ENCODE data around the gene FGFR3.

DNA sequence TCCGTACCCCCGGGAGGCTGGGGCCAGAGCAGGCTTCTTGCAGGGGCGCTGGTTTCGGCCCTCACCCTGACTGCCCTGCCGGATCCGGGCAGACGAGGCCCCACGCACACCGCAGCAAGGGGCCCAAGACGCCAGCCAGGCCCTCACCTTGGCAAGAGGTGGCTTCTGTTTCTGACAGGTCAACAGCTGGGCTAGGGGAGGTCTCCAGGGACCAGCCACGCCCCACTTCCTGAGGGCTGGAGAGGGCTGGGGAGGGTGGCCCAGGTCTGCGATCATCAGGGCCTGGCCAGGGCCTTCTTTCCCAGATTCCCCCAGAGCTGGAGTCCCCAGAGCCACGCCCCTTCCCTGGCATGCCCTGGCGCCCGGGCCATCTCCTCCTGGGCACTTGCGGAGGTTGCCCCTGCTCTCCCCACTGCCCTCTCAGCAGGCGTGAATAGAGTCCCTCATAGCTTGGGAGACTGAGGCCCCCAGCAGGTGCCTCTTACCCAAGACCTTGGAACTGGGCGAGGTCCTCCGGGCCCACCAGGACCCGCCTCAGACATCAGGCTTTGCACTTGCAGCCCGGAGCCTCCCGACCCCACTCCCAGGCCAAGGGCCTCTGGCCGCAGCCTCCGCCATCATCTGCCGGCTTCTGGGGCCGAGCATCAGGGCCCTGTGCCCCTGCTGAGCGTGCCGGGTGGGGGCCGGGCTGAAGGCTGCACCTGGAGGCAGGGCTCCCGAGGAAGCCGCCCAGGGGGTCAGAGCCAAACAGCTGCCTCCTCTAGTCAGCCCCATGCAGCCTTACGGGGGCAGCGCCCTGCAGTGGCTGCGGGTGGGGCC, 6.3 kb upstream of the FGFR3 start:
- TF ChIP-seq RAD21 (IDR thresholded peaks at IDR 0.05; ENCODE audit: insufficient read depth, low read depth, low read length) = no peak
- no peak for TF ChIP-seq MYC (IDR thresholded peaks at IDR 0.05; ENCODE audit: insufficient read depth, insufficient read length, insufficient replicate concordance, low read length, severe bottlenecking)
- TF ChIP-seq POLR2AphosphoS5 (IDR thresholded peaks at IDR 0.05; ENCODE audit: low read length) = no peak
- no peak for TF ChIP-seq CTCF (IDR thresholded peaks at IDR 0.05 in 2 of 3, conservative IDR thresholded peaks at IDR 0.05 in 1 of 3; ENCODE audit: control insufficient read depth in 2 of 3, extremely low read depth in 1 of 3, insufficient read depth in 1 of 3, low read depth in 3 of 3, low read length in 3 of 3)
- TF ChIP-seq BMI1 (IDR thresholded peaks at IDR 0.05; ENCODE audit: borderline replicate concordance) = no peak
- TF ChIP-seq FOXK2 (IDR thresholded peaks at IDR 0.05) = no peak
- TF ChIP-seq EZH2 (IDR thresholded peaks at IDR 0.05; ENCODE audit: borderline replicate concordance, control insufficient read depth, low read depth, low read length) = no peak
- TF ChIP-seq CEBPZ (IDR thresholded peaks at IDR 0.05; ENCODE audit: low read depth, low read length) = no peak
- TF ChIP-seq EGR1 (IDR thresholded peaks at IDR 0.05; ENCODE audit: borderline replicate concordance in 1 of 2, low read depth in 2 of 2, low read length in 2 of 2) = no peak
- TF ChIP-seq ELK1 (IDR thresholded peaks at IDR 0.05; ENCODE audit: low read depth, low read length) = no peak
